GM23248 (cell line): Measurements from ENCODE around the gene LY6G6C. TPM values are rescaled to one million over a fixed set of nuclear protein-coding genes. Genes with fewer than 3 reads are reported as not detected.
A peak's percentile ranks its signal among the peaks of the same experiment; 100 is the strongest.

Experiments used
- DNase-seq: peaks from one replicate; pipeline ENCODE4 v3.0.0-alpha.2; 2015
- H2AFZ ChIP-seq: fragments of 200-600 bp; sonication (generic); 2 replicates; pipeline ENCODE4 v1.6.1; 2016; ENCODE audit warnings: antibody characterized with exemption
- H3F3A ChIP-seq: fragments of 200-600 bp; sonication (generic); 2 replicates; pipeline ENCODE4 v1.6.1; 2016; ENCODE audit warnings: mild to moderate bottlenecking, antibody characterized with exemption, mixed run types; ENCODE audit not compliant: insufficient read depth
- H3K27ac ChIP-seq: fragments of 200-600 bp; sonication (generic); 2 replicates; pipeline ENCODE4 v1.5.1; 2016; ENCODE audit warnings: mild to moderate bottlenecking
- H3K27me3 ChIP-seq: fragments of 200-600 bp; sonication (generic); replicated peaks from 2 replicates; pipeline ENCODE4 v1.6.1; 2016; ENCODE audit warnings: mild to moderate bottlenecking; ENCODE audit not compliant: insufficient read depth
- H3K36me3 ChIP-seq: fragments of 200-600 bp; sonication (generic); 2 replicates; pipeline ENCODE4 v1.6.1; 2016; ENCODE audit warnings: low read depth, mild to moderate bottlenecking
- H3K4me1 ChIP-seq: fragments of 200-600 bp; sonication (generic); 2 replicates; pipeline ENCODE4 v1.6.1; 2016; ENCODE audit warnings: mild to moderate bottlenecking; ENCODE audit not compliant: insufficient read depth
- H3K4me2 ChIP-seq: fragments of 200-600 bp; sonication (generic); one replicate; pipeline ENCODE4 v1.6.1; 2016; ENCODE audit warnings: mild to moderate bottlenecking; ENCODE audit not compliant: unreplicated experiment
- H3K4me3 ChIP-seq: fragments of 200-600 bp; sonication (generic); 2 replicates; pipeline ENCODE4 v1.5.1; 2016; ENCODE audit warnings: mild to moderate bottlenecking
- H3K79me2 ChIP-seq: fragments of 200-600 bp; sonication (generic); 2 replicates; pipeline ENCODE4 v1.6.1; 2016; ENCODE audit warnings: mild to moderate bottlenecking; ENCODE audit not compliant: insufficient read depth
- H3K9ac ChIP-seq: fragments of 200-600 bp; sonication (generic); 2 replicates; pipeline ENCODE4 v1.6.1; 2016; ENCODE audit warnings: mild to moderate bottlenecking
- H3K9me2 ChIP-seq: fragments of 200-600 bp; sonication (generic); 2 replicates; pipeline ENCODE4 v1.6.1; 2016; ENCODE audit warnings: mixed run types, mild to moderate bottlenecking, moderate library complexity; ENCODE audit not compliant: insufficient read depth
- H3K9me3 ChIP-seq: fragments of 200-600 bp; sonication (generic); one replicate; pipeline ENCODE4 v1.6.1; 2017; ENCODE audit warnings: low read depth
- H4K20me1 ChIP-seq: fragments of 200-600 bp; sonication (generic); 2 replicates; pipeline ENCODE4 v1.6.0; 2016; ENCODE audit not compliant: insufficient read depth
- EZH2 ChIP-seq: fragments of 200-600 bp; sonication (generic); IDR thresholded peaks from 2 replicates; pipeline ENCODE4 v1.6.1; 2018; ENCODE audit warnings: antibody characterized with exemption, mild to moderate bottlenecking; ENCODE audit not compliant: insufficient read depth, poor library complexity, severe bottlenecking
- EZH2phosphoT487 ChIP-seq: fragments of 200-600 bp; sonication (generic); IDR thresholded peaks from 2 replicates; pipeline ENCODE4 v1.6.1; 2018; ENCODE audit warnings: antibody characterized with exemption, moderate library complexity, mild to moderate bottlenecking, low read depth; ENCODE audit not compliant: insufficient read depth
- WGBS, 2 experiments: methylation state at CpG; one replicate each; pipeline ENCODE4 v1.1.6; 2015 to 2017; ENCODE audit warnings: low lambda C conversion rate in 2 of 2, low coverage in 1 of 2; ENCODE audit errors: missing lambda C conversion rate in 2 of 2; 5-methylcytosine and 5-hydroxymethylcytosine counted together
- in situ Hi-C: fragments of 300-500 bp; cut with MboI; formaldehyde crosslinking; loops from 2 replicates; pipeline ENCODE4 v1.15.0; 2020
- polyA plus RNA-seq: library from polyadenylated mRNA; unstranded; fragments of >200 nt; fragmentation: Nextera tagmentation; extraction: Ambion mirVana; gene quantifications from 2 replicates; pipeline ENCODE4 v1.2.1, GENCODE V29; 2016
- total RNA-seq: library from RNA; depleted of rRNA; stranded (reverse); fragments of >200 nt; shearing (Covaris generic); gene quantifications from 2 replicates; pipeline ENCODE4 v1.2.3, GENCODE V29; 2014

The LY6G6C gene
- total and polyA plus RNA-seq, 2 experiments from 2014 or later: not detected

- Histone ChIP-seq H2AFZ (peak overlapping the region; percentile 90), H3K27me3 (no peaks in the 10 kb centered on the region), H4K20me1 (no peaks in the 10 kb centered on the region), H3K27ac (peak overlapping the region; percentile 3; the same call in 1 of the 2 replicates), H3K36me3 (no peaks in the 10 kb centered on the region), H3F3A (peaks cover 28% of the 10 kb centered on the region), H3K4me2 (peak overlapping the region; percentile 98), H3K9me3 (no peaks in the 10 kb centered on the region), H3K79me2 (peaks cover 20% of the 10 kb centered on the region), H3K9ac (peak overlapping the region; percentile 83), H3K9me2 (no peaks in the 10 kb centered on the region), H3K4me3 (peak overlapping the region; percentile 84), H3K4me1 (peaks cover 31% of the 10 kb centered on the region)
- peak; percentile 66 for DNase-seq
- 24 to 25% methylated on average over 29 of the region's 29 CpGs for WGBS, 2 experiments
- no peak for TF ChIP-seq EZH2phosphoT487
- TF ChIP-seq EZH2: no peak
- in situ Hi-C loops: no loop called here
Observed at GRCh38 chr6:31740397-31741223, 19.1 kb upstream of the LY6G6C start.

DNA sequence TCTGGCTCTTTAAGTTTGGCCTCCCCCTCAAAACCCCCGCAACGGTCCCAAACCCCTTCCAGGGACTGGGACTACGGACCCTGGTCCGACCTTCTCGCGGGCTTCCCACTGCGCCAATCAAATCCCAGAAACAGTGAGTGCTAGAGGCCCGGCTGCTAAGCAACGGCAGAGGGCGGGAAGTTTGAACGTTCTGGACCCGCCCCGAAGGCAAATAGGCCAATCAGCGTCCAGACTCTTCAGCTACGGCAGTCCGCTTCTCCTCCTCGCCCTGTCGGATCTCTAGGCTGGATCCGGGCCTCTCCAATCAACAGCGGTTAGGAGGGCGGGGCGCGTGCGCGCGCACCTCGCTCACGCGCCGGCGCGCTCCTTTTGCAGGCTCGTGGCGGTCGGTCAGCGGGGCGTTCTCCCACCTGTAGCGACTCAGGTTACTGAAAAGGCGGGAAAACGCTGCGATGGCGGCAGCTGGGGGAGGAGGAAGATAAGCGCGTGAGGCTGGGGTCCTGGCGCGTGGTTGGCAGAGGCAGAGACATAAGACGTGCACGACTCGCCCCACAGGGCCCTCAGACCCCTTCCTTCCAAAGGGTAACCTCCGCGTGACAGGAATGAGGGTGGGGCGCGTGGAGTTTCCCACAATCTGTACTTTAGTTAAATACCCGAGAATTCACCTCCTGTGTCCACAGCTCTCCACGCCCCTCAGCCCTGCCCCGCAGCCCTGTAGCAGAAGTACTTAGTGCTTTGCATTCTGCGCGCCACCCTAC, 18.3 kb upstream of the LY6G6C start, which contains the start of gene MSH5:
Gene MSH5, plus strand, starts transcription at position 367 of the 758 bp plus-strand sequence. CDS start 462 bp downstream, outside the sequence.
- Histone ChIP-seq H3K36me3 (no peaks in the 10 kb centered on the region), H4K20me1 (no peaks in the 10 kb centered on the region)
- 1% methylated on average over 57 to 58 of the region's 58 CpGs for WGBS, 2 experiments

GRCh38 chr6:31737991-31738979, 16.7 kb upstream of the LY6G6C start:
- Histone ChIP-seq H3K4me3 (peak overlapping the region; percentile 58), H3K4me1 (peaks cover 43% of the 10 kb centered on the region), H3K36me3 (peaks cover 6% of the 10 kb centered on the region; the same call in 1 of the 2 replicates), H3K9me3 (no peaks in the 10 kb centered on the region), H3K27me3 (no peaks in the 10 kb centered on the region), H2AFZ (peak overlapping the region; percentile 81), H4K20me1 (no peaks in the 10 kb centered on the region), H3F3A (peaks cover 41% of the 10 kb centered on the region), H3K9ac (peak overlapping the region; percentile 74), H3K27ac (peak overlapping the region; percentile 87), H3K79me2 (peaks cover 43% of the 10 kb centered on the region), H3K9me2 (no peaks in the 10 kb centered on the region), H3K4me2 (peak overlapping the region; percentile 82)
- in situ Hi-C loops: no loop called here
- TF ChIP-seq EZH2phosphoT487: no peak
- 30 to 32% methylated on average over 6 of the region's 6 CpGs for WGBS, 2 experiments
- DNase-seq: peak; percentile 87

More for the DNA sequence above, 18.3 kb upstream of the LY6G6C start, which contains the start of gene MSH5:
- peak within 1 kb of the TSS; percentile 90 for H2AFZ ChIP-seq
- H3K79me2 ChIP-seq: peaks cover 28% of the 10 kb centered on the region
- H3K9me3 ChIP-seq: no peaks in the 10 kb centered on the region
- H3K4me3 ChIP-seq: peak within 1 kb of the TSS; percentile 84
- H3F3A ChIP-seq: peaks cover 35% of the 10 kb centered on the region
- H3K9me2 ChIP-seq: no peaks in the 10 kb centered on the region
- H3K4me1 ChIP-seq: peaks cover 31% of the 10 kb centered on the region
- peak within 1 kb of the TSS; percentile 59 for H3K27ac ChIP-seq
- no peak for TF ChIP-seq EZH2phosphoT487
- TF ChIP-seq EZH2: no peak
- peak within 1 kb of the TSS; percentile 98 for H3K4me2 ChIP-seq
- peak; percentile 100 for DNase-seq
- no peaks in the 10 kb centered on the region for H3K27me3 ChIP-seq
- in situ Hi-C loops: no loop called here
- H3K9ac ChIP-seq: peak within 1 kb of the TSS; percentile 83
